GM04503 (cell line): ENCODE data around the gene LZTS3.
"Not testable (repeated sequence)": the region's sequence is repeated elsewhere in the genome, so short reads cannot be mapped to it uniquely, and the experiment has no call there.

ENCODE experiments used
- DNase-seq: peaks from one replicate; pipeline ENCODE4 v3.0.0-alpha.2; 2012; ENCODE audit warnings: low read depth

The LZTS3 gene

GRCh38 chr20:3192226-3193015 is 19.1 kb upstream of the LZTS3 start:
- DNase-seq, result no peak

- no peak for DNase-seq
Observed at GRCh38 chr20:3190681-3191111, 17.3 kb upstream of the LZTS3 start.

- DNase-seq, result no peak
Observed at GRCh38 chr20:3189561-3190131, 16.3 kb upstream of the LZTS3 start.

- DNase-seq, result no peak
Observed at GRCh38 chr20:3188823-3189413, 15.6 kb upstream of the LZTS3 start.

- DNase-seq, result not testable (repeated sequence)
Observed at GRCh38 chr20:3187861-3188260, 14.5 kb upstream of the LZTS3 start.

- DNase-seq, result no peak
Observed at GRCh38 chr20:3183896-3184612, 10.7 kb upstream of the LZTS3 start.

- DNase-seq, result not testable (repeated sequence)
Observed at GRCh38 chr20:3182429-3182828, 9.1 kb upstream of the LZTS3 start.

GRCh38 chr20:3181270-3181669 is 7.9 kb upstream of the LZTS3 start:
- DNase-seq, result no peak

- DNase-seq, result no peak
Observed at GRCh38 chr20:3180319-3180718, 7.0 kb upstream of the LZTS3 start.

GRCh38 chr20:3177746-3178485 is 4.6 kb upstream of the LZTS3 start:
- no peak for DNase-seq

GRCh38 chr20:3175270-3175669 is 1.9 kb upstream of the LZTS3 start:
- DNase-seq, result no peak

- no peak for DNase-seq
Observed at GRCh38 chr20:3174442-3175261, 1.3 kb upstream of the LZTS3 start.

- DNase-seq, result no peak
Observed at GRCh38 chr20:3173610-3174441, 477 bp upstream of the LZTS3 start.

- no peak for DNase-seq
Observed at GRCh38 chr20:3172126-3172932, 1.0 kb downstream of the LZTS3 start.

GRCh38 chr20:3171391-3172125 is 1.8 kb downstream of the LZTS3 start:
- DNase-seq, result no peak

GRCh38 chr20:3168829-3169590 is 4.3 kb downstream of the LZTS3 start:
- DNase-seq, result no peak

GRCh38 chr20:3168079-3168828 is 5.1 kb downstream of the LZTS3 start:
- no peak for DNase-seq
